ENCODE measurements around the gene CSF1R. TPM values are rescaled to one million over a fixed set of nuclear protein-coding genes. Genes with fewer than 3 reads are reported as not detected.

CSF1R gene
- total and polyA plus RNA-seq, 2 of the 4 experiments (the other 2 are of a cell fraction) = 0.14 to 0.36 TPM

DNA sequence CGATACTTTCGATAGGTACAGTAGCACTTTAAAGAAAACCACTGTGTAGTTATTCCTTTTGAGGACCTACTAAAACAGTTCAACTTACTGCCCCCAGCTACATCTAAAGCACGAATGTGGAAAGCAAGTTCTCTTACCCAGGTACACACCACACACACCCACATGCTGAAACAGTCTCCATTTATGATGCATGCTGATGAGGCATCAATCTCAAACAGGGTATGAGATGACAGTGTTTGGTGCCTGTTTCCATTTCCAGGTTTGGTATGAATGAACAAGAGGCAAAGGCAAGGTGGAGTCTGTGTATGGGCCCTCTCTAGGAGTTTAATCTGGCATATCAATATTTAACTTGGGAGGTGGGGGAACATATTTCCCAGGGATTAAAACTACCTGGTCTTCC lies 71.9 kb downstream of the CSF1R start:
- H2BK15ac ChIP-seq (ENCODE audit: low read depth, low read length) = no peak overlapping the region
- H3K27me3 ChIP-seq (ENCODE audit: control insufficient read depth, insufficient read depth, low read length) = no peaks in the 10 kb centered on the region
- no peak overlapping the region for H4K91ac ChIP-seq (ENCODE audit: insufficient read depth, low read depth, low read length)
- no peaks in the 10 kb centered on the region for H3K4me1 ChIP-seq (ENCODE audit: control insufficient read depth, insufficient read depth, low read length)
- ChIA-PET POLR2A (ENCODE audit: unreplicated experiment) (no interaction called here), CTCF (no interaction called here)
- no peak overlapping the region for H3K4ac ChIP-seq (ENCODE audit: low read depth, low read length)
- in situ Hi-C loops (cut with MboI; ENCODE audit: low sequenced_read_pairs) (no loop called here), dilution Hi-C loops (cut with HindIII; ENCODE audit: low sequenced_read_pairs, unreplicated experiment) (no loop called here), intact Hi-C loops (cut with micrococcal nuclease) (no loop called here)
- no peak overlapping the region for H3K4me2 ChIP-seq (ENCODE audit: low read depth, low read length)
- TF ChIP-seq, protein P1, sequence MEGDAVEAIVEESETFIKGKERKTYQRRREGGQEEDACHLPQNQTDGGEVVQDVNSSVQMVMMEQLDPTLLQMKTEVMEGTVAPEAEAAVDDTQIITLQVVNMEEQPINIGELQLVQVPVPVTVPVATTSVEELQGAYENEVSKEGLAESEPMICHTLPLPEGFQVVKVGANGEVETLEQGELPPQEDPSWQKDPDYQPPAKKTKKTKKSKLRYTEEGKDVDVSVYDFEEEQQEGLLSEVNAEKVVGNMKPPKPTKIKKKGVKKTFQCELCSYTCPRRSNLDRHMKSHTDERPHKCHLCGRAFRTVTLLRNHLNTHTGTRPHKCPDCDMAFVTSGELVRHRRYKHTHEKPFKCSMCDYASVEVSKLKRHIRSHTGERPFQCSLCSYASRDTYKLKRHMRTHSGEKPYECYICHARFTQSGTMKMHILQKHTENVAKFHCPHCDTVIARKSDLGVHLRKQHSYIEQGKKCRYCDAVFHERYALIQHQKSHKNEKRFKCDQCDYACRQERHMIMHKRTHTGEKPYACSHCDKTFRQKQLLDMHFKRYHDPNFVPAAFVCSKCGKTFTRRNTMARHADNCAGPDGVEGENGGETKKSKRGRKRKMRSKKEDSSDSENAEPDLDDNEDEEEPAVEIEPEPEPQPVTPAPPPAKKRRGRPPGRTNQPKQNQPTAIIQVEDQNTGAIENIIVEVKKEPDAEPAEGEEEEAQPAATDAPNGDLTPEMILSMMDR (conservative IDR thresholded peaks at IDR 0.05; ENCODE audit: low read depth, low read length) = no peak
- TF ChIP-seq, protein P2, sequence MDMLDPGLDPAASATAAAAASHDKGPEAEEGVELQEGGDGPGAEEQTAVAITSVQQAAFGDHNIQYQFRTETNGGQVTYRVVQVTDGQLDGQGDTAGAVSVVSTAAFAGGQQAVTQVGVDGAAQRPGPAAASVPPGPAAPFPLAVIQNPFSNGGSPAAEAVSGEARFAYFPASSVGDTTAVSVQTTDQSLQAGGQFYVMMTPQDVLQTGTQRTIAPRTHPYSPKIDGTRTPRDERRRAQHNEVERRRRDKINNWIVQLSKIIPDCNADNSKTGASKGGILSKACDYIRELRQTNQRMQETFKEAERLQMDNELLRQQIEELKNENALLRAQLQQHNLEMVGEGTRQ (IDR thresholded peaks at IDR 0.05; ENCODE audit: low read depth, low read length) = no peak
- TF ChIP-seq MXI1 (IDR thresholded peaks at IDR 0.05; ENCODE audit: borderline replicate concordance, low read depth, low read length) = no peak
- no peak for TF ChIP-seq RAD21 (IDR thresholded peaks at IDR 0.05; ENCODE audit: low read length)
- no peak for TF ChIP-seq SMC3 (IDR thresholded peaks at IDR 0.05; ENCODE audit: low read depth, low read length)
- H3K79me1 ChIP-seq (ENCODE audit: low read depth in 1 of 2, low read length in 2 of 2) = peaks cover 41 to 46% of the 10 kb centered on the region in 2 experiments
- H4K8ac ChIP-seq (ENCODE audit: low read depth in 2 of 2, low read length in 2 of 2) = no peak overlapping the region
- H3K9me1 ChIP-seq (ENCODE audit: insufficient read depth, low read length) = peaks cover 7% of the 10 kb centered on the region
- no CpG with 5 or more reads among the region's 3 CpGs for WGBS, 2 experiments (ENCODE audit: extremely low coverage in 2 of 2, insufficient read length in 1 of 2)
- H3K18ac ChIP-seq (ENCODE audit: low read depth, low read length) = no peak overlapping the region
- no peak overlapping the region for H3K14ac ChIP-seq (replicated peaks; ENCODE audit: low read depth, low read length)
- H3K23ac ChIP-seq (ENCODE audit: low read depth, low read length) = no peak overlapping the region
- no peak for DNase-seq
- no peak overlapping the region for H2BK5ac ChIP-seq (ENCODE audit: low read depth, low read length, poor library complexity, severe bottlenecking)
- no TSS peak for BruUV-seq (replicated peaks)
- H4K5ac ChIP-seq (ENCODE audit: low read depth, low read length) = no peak overlapping the region
- no peak overlapping the region for H3K27ac ChIP-seq (ENCODE audit: insufficient read depth, low read length)
- ATAC-seq (ENCODE audit: low read depth) = no peak
- peaks cover 3% of the 10 kb centered on the region; the same call in 1 of the 2 replicates for H4K20me1 ChIP-seq (ENCODE audit: insufficient read depth, low read length)
- H2AFZ ChIP-seq (replicated peaks; ENCODE audit: low read length, poor library complexity) = no peak overlapping the region
- no peak overlapping the region for H3K4me3 ChIP-seq (ENCODE audit: insufficient read depth, low read depth, low read length)
- H2AK5ac ChIP-seq (ENCODE audit: low read depth, low read length) = no peak overlapping the region
- H3K9me3 ChIP-seq (ENCODE audit: control insufficient read depth, insufficient read depth, low read length) = peaks cover 13% of the 10 kb centered on the region
- no peak overlapping the region for H2BK20ac ChIP-seq (ENCODE audit: low read depth, low read length)
- no peak overlapping the region for H3K56ac ChIP-seq (ENCODE audit: extremely low read depth, insufficient read depth, low read length)
- no peak overlapping the region for H3K9ac ChIP-seq (ENCODE audit: low read depth, low read length)
- no peak overlapping the region for H2BK120ac ChIP-seq (ENCODE audit: low read depth, low read length)
- H2AK9ac ChIP-seq (replicated peaks; ENCODE audit: low read depth, low read length, poor library complexity) = no peak overlapping the region
- peaks cover 50% of the 10 kb centered on the region for H3K36me3 ChIP-seq (ENCODE audit: control insufficient read depth, insufficient read depth, low read length)
